Measurements from ENCODE around the gene ZNF280A.

ZNF280A gene, protein sequence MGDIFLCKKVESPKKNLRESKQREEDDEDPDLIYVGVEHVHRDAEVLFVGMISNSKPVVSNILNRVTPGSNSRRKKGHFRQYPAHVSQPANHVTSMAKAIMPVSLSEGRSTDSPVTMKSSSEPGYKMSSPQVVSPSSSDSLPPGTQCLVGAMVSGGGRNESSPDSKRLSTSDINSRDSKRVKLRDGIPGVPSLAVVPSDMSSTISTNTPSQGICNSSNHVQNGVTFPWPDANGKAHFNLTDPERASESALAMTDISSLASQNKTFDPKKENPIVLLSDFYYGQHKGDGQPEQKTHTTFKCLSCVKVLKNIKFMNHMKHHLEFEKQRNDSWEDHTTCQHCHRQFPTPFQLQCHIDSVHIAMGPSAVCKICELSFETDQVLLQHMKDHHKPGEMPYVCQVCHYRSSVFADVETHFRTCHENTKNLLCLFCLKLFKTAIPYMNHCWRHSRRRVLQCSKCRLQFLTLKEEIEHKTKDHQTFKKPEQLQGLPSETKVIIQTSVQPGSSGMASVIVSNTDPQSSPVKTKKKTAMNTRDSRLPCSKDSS

DNA sequence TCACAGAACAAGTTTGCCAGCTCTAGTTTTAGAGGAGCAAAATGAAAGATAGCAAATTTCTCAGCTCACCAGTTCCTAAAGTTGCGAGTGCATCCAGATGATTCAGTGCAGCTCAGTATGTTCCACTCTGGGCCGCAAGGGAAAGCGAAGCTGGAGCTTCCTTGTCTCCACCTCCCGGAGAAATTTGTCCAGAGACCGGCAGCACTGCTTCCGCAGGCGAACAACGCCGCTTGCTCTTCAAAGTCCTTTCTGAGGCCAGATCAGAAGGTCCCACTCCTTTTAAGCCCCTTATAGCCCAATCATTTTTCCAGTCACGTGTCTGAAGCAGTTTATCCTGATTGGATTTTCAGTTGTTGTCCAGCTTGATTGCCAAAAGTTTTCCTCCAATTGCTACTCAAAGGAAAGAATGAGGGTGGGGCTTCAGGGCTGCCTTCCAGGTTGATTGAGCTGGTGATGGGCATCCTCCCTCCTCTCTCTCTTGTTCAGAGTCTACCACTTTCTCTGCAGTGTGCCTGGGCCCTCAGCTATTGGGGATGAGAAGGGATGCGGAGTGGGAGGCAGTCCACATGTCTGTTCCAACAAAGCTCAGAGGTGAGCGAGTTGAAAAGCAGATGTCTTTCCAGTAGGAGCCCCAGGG, at the start of gene ZNF280A:
Gene ZNF280A (minus strand): TSS at position 251 of the 637 bp plus-strand sequence. CDS start 4,640 bp downstream, outside the sequence.
- no peak for DNase-seq (ENCODE audit: low spot score)
- TF ChIP-seq, protein P1, sequence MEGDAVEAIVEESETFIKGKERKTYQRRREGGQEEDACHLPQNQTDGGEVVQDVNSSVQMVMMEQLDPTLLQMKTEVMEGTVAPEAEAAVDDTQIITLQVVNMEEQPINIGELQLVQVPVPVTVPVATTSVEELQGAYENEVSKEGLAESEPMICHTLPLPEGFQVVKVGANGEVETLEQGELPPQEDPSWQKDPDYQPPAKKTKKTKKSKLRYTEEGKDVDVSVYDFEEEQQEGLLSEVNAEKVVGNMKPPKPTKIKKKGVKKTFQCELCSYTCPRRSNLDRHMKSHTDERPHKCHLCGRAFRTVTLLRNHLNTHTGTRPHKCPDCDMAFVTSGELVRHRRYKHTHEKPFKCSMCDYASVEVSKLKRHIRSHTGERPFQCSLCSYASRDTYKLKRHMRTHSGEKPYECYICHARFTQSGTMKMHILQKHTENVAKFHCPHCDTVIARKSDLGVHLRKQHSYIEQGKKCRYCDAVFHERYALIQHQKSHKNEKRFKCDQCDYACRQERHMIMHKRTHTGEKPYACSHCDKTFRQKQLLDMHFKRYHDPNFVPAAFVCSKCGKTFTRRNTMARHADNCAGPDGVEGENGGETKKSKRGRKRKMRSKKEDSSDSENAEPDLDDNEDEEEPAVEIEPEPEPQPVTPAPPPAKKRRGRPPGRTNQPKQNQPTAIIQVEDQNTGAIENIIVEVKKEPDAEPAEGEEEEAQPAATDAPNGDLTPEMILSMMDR (IDR thresholded peaks at IDR 0.05; ENCODE audit: extremely low read depth, missing control alignments) = no peak

DNA sequence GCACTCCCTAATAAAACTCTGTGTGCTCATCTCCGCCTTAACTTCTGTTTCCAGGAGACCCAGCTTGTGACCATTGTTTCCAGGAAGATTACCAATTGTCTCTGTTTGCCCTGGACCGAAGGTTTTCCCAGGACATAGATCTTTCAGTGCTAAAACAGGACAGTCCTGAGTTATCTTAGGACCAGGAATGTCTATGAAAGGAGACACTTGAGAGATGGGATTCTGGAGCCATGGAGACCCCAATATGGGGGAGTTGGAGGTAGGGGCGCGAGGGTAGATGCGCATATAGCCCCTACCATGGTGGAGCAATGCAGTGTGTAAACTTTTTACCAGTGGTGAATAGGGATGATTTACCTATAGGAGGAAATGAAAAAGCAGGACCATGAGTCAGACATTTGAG, 49.1 kb upstream of the ZNF280A start:
- DNase-seq (ENCODE audit: low spot score) = no peak
- TF ChIP-seq, protein P1 (IDR thresholded peaks at IDR 0.05; ENCODE audit: extremely low read depth, missing control alignments) = no peak

DNA sequence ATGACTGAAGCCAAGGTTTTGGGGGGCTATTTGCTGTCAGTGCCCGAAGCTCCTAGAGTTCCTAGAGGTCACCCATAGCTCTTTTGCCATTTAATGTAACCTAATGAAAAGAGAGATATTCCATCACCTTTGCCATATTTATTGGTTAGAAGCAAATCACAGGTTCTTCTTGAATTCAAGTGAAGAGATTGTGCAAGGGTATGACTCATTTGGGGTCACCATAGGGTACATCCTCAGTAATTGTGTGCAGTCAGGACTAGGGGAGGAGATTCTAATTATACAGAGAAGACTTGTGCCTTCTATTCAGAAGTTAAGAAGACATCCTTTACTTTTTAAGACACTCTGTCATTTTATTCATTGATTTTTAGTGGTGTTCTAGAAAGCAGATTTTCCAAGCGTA, 45.9 kb upstream of the ZNF280A start:
- TF ChIP-seq, protein P1 (IDR thresholded peaks at IDR 0.05; ENCODE audit: extremely low read depth, missing control alignments) = no peak
- no peak for DNase-seq (ENCODE audit: low spot score)

DNA sequence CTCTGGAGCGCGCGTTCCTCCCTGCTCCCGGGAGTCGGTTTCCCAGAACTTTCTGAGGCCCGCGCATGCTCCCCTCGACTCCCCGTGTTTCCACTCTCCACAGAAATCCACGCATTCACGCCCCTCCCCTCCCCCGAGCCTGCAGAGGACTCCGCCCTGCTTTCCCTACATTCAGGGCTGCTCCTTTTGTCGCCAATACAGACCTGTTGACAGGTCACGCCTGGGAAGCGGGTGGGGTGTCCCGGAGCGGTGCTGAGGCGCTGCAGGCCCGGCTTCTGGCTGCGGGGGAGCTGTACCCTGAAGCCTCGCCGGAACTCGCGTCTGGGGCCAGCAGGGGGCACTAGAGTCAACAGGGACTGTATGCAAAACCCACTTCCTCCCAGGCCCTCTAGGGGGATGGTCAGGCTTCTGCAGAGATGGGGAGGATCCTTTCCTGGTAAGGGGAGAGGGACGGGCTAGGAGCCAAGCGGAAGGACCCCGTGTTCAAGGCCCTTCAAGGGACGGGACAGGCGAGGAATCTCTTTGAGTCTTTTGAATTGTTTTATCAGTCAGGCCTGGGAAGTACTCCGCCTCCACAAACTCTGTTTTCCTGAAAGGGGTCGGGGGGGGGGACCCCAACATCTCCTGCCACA, 39.0 kb upstream of the ZNF280A start, which contains the start of gene PRAME:
Gene PRAME (minus strand): TSS at position 294 of the 632 bp plus-strand sequence. CDS start 2,433 bp downstream, outside the sequence.
- DNase-seq (ENCODE audit: low spot score) = peak; percentile 88
- TF ChIP-seq, protein P1 (IDR thresholded peaks at IDR 0.05; ENCODE audit: extremely low read depth, missing control alignments) = peak; percentile 65

DNA sequence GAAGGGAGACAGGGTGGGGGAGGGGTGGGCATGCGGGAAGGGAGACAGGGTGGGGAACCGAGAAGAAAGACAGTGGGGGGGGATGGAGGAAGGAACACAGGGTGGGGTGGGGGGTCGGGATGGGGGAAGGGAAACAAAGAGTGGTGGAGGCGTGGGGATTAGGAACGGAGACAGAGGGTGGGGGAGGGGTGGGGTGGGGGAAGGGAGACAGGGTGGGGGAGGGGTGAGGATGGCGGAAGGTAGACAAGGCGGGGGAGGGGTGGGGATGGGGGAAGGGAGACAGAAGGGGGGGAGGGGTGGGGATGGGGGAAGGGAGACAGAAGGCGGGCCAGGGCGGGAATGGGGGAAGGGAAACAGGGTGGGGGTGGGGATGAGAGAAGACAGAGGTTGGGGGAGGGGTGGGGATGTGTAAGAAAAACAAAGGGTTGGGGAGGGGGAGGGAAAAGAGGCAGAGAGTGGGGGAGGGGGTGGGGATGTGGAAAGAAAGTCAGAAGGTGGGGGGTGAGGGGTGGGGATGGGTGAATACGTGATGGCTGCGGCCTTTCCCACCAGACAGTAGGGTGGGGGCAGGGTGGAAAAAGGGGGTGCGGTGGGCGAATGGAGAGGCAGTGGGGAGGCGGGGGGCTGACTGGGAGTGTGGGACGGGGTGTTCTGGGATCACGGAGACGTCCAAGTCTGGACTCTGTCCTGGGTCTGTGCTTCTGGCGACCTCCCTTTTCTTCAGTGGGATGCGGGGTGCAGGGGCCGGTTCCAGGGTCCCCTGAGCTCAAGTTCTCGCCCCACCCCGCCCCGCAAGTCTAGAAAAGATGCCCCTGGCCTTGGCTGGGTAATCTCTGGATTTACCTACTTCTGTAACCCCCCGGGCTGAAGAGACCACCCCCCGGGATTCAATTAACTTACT, 38.3 kb upstream of the ZNF280A start:
- TF ChIP-seq, protein P1 (IDR thresholded peaks at IDR 0.05; ENCODE audit: extremely low read depth, missing control alignments) = no peak
- no peak for DNase-seq (ENCODE audit: low spot score)

DNA sequence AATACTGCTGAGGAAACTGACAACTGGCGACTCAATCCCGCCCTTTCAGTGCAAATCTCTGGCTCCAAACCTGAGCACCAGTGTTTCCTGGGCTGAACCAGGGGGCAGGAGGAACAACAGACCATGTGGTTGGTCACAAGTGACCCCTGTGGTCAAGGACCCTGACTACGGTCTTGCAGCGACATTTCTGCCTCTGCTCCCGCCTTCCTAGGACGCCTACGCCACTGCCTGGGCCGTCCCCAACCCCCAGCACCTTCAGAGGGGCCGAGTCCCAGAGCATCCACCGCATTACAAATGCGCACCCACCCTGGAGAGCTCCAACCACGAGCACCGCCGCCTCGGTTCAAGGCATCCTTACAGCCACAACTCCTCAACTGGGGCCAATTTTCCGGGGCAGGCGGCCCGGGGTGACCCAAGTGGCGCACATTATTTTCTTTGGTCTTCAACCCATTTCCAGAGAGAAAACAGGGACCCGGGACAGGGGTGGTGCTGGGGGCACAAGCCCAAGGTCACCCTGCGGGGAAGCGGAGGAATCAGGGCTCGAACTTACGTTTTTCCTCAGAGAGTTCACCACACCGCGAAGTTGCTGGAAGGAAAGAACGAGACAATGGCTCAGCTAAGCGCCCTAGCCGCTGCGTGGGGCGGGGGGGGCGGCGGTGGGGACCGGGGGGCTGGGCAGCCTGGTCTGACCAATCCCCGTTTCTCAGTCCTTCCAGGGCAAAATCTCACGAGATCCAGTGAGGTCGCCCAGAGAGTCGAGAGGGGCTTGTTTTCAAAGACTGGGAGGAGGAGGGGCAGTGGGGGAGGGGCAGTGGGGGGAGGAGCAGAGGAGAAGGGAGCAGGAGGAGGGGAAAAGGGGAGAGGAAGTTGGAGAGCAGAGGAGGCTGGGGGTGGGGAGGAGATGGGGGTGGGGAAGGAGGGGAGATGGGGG, 37.2 kb upstream of the ZNF280A start:
- TF ChIP-seq, protein P1 (IDR thresholded peaks at IDR 0.05; ENCODE audit: extremely low read depth, missing control alignments) = no peak
- no peak for DNase-seq (ENCODE audit: low spot score)
